ENCODE data around the gene TEC.

Gene TEC

DNA sequence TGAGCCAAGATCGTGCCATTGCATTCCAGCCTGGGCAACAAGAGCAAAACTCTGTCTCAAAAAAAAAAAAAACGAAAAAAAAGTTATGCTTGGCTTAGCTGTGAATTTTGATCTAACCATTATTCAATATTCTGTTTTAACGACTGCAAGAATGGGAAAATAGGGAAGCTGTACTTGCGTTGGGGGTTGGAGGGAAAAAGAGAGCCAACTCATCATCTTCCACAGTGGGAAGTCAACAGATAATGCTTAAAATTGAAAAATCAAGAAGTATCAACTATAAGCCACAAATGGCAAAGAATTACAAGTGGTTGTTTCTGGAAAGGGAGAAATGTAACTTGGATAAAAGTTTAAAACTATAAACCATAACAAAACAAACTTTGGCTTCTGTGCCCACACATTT is 2.9 kb downstream of the TEC start:
- TF ChIP-seq, protein P1, sequence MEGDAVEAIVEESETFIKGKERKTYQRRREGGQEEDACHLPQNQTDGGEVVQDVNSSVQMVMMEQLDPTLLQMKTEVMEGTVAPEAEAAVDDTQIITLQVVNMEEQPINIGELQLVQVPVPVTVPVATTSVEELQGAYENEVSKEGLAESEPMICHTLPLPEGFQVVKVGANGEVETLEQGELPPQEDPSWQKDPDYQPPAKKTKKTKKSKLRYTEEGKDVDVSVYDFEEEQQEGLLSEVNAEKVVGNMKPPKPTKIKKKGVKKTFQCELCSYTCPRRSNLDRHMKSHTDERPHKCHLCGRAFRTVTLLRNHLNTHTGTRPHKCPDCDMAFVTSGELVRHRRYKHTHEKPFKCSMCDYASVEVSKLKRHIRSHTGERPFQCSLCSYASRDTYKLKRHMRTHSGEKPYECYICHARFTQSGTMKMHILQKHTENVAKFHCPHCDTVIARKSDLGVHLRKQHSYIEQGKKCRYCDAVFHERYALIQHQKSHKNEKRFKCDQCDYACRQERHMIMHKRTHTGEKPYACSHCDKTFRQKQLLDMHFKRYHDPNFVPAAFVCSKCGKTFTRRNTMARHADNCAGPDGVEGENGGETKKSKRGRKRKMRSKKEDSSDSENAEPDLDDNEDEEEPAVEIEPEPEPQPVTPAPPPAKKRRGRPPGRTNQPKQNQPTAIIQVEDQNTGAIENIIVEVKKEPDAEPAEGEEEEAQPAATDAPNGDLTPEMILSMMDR (IDR thresholded peaks at IDR 0.05; ENCODE audit: low read depth, low read length, missing control alignments), result no peak
- no peak overlapping the region for H3K4me3 ChIP-seq (replicated peaks; ENCODE audit: low read depth, low read length)
- DNase-seq (ENCODE audit: extremely low read depth, low read depth), result no peak

DNA sequence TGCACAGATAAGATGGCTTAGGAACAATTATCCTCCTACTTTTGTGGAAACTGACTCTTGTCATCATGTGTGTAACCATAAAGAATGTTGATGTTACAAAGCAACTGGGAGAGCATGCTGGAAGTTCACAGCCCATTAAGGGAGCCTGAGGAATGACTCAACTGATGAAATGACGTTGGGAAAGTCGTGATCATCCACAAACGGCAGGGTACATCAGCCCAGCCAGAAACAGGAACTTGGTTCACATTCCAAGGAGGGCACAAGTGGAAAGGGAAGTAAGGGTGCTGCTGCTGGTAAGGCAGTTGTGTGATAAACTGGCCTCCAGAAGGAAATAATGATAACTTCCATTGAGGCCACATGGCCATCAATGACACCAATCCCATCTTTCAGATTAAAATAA is 6.7 kb downstream of the TEC start:
- H3K4me3 ChIP-seq (replicated peaks; ENCODE audit: low read depth, low read length), result no peak overlapping the region
- no peak for DNase-seq (ENCODE audit: extremely low read depth, low read depth)
- TF ChIP-seq, protein P1 (IDR thresholded peaks at IDR 0.05; ENCODE audit: low read depth, low read length, missing control alignments), result no peak

DNA sequence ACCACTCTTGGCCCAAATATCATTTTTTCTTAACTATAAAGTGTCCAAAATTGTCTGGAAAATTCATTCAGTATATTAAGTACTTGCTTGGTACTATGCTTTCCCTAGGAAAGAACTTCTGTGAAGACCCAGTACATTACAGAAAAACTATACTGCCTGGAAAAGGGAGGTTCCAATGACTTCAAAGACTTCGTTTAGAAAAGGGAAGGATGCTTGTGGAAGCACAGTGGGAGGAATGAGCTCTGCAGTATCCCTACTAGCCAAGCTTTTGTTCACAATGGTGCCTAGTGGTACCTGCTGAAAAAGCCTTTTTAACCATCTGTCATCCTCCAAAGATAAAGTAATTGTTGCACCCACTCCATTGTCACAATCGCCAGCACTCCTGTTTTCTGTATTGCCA is 7.2 kb downstream of the TEC start:
- TF ChIP-seq, protein P1 (IDR thresholded peaks at IDR 0.05; ENCODE audit: low read depth, low read length, missing control alignments), result no peak
- H3K4me3 ChIP-seq (replicated peaks; ENCODE audit: low read depth, low read length), result no peak overlapping the region
- DNase-seq (ENCODE audit: extremely low read depth, low read depth), result no peak

DNA sequence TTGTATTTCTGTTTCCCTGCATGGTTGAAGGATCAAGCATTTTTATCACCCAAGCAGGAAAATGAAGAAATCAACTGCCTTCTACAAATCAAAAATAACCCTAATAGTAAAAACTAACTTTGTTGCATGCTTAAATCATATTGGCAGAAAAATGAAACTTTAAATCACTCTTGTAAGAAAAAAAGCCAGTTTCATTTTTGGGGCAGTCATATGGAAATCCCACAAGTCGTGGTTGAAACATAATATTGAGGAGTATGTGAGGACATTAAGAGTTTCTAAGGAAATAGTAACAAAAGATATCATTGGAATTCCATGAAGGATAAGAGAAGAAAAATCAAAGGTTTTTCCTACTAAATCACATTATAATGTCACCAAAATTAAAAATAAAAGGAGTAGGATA is 8.4 kb downstream of the TEC start:
- TF ChIP-seq, protein P1 (IDR thresholded peaks at IDR 0.05; ENCODE audit: low read depth, low read length, missing control alignments), result no peak
- DNase-seq (ENCODE audit: extremely low read depth, low read depth), result no peak
- H3K4me3 ChIP-seq (replicated peaks; ENCODE audit: low read depth, low read length), result no peak overlapping the region

DNA sequence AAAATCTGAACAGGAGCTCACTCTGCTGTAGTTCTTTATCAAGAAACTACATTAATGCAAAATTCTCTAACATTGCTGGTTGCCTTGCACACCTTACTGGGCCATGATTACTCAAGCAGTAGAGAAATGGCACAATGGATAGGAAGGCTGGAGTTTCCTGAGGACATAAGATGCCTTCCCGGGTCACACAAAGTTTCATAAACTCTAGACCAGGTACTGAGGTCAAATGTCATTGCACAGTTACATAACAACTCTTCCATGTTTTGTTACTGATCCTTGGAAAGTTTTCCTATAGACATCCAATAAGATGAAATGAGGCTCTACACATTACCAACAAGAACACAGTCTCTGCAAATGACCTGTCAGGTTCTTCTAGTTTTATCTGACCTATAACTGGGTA is 9.9 kb downstream of the TEC start:
- DNase-seq (ENCODE audit: extremely low read depth, low read depth), result no peak
- TF ChIP-seq, protein P1 (IDR thresholded peaks at IDR 0.05; ENCODE audit: low read depth, low read length, missing control alignments), result no peak
- H3K4me3 ChIP-seq (replicated peaks; ENCODE audit: low read depth, low read length), result no peak overlapping the region

DNA sequence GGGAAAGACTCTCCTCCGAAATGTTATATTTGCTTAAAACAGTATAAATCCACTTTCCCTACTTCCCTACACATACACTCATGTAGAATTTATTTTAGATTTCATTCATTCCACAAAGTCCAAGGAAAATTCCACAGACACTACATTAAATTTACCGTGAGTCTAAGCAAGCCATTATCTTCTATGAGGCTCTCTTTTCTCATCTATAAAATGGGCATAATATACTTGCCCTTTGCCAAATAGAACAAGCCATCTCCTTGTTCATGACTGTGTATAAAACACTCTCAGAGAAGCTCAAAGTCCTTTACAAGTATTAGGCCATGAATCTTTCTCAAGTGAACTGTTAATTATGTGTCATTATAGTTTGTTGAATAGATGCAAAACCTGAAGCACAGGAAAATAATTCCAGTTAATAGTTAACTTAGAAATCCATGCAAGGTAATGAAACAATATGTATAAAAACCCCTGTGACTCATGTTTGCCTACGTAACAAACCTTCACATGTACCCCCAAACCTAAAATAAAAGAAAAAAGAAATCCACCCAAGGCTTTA is 10.7 kb downstream of the TEC start:
- TF ChIP-seq, protein P1 (IDR thresholded peaks at IDR 0.05; ENCODE audit: low read depth, low read length, missing control alignments), result no peak
- H3K4me3 ChIP-seq (replicated peaks; ENCODE audit: low read depth, low read length), result no peak overlapping the region
- no peak for DNase-seq (ENCODE audit: extremely low read depth, low read depth)

DNA sequence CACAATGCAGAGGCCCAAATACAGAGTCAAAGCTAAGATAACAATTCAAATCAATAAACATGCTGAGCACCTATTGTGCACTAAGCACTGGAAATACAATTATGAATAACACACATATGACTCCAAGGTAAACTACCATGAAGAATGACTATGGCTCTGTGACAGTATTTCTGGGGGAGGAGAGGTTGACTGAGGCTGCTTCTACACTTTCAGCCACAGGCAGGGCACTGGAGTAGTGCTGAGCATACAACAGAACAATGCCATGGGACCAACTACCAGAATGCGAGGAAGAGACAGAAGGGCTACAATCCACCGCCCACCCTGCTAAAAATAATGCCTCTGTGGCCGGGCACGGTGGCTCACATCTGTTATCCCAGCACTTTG is 13.7 kb downstream of the TEC start:
- TF ChIP-seq, protein P1 (IDR thresholded peaks at IDR 0.05; ENCODE audit: low read depth, low read length, missing control alignments), result no peak
- DNase-seq (ENCODE audit: extremely low read depth, low read depth), result no peak
- no peak overlapping the region for H3K4me3 ChIP-seq (replicated peaks; ENCODE audit: low read depth, low read length)
